ENCODE results near the gene POP4.

The POP4 gene

GRCh38 chr19:29663861-29664752 is 58.0 kb downstream of the POP4 start (continued):
- TF ChIP-seq, protein P1, sequence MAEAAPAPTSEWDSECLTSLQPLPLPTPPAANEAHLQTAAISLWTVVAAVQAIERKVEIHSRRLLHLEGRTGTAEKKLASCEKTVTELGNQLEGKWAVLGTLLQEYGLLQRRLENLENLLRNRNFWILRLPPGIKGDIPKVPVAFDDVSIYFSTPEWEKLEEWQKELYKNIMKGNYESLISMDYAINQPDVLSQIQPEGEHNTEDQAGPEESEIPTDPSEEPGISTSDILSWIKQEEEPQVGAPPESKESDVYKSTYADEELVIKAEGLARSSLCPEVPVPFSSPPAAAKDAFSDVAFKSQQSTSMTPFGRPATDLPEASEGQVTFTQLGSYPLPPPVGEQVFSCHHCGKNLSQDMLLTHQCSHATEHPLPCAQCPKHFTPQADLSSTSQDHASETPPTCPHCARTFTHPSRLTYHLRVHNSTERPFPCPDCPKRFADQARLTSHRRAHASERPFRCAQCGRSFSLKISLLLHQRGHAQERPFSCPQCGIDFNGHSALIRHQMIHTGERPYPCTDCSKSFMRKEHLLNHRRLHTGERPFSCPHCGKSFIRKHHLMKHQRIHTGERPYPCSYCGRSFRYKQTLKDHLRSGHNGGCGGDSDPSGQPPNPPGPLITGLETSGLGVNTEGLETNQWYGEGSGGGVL (tag by site-specific recombination; IDR thresholded peaks at IDR 0.05) = 0 out of 2 replicates have a peak, but pooled peaks have one; percentile 11
- TF ChIP-seq ZNF76 (tag by site-specific recombination; IDR thresholded peaks at IDR 0.05; ENCODE audit: borderline replicate concordance, low read depth) (no peak), ZNF132 (tag by site-specific recombination; IDR thresholded peaks at IDR 0.05; ENCODE audit: borderline replicate concordance) (no peak)

GRCh38 chr19:29664753-29665214 is 58.7 kb downstream of the POP4 start:
- no peaks in the 10 kb centered on the region; a peak in 1 of 3 replicates for H3K36me3 ChIP-seq (ENCODE audit: control insufficient read depth in 2 of 2, insufficient read depth in 1 of 2, low read length in 2 of 2)
- POLR2A ChIA-PET = interaction anchor here (0.5 to 4.7 kb wide), 9 partner anchors 9 to 59 kb away, joined by 3 to 37 read pairs (median 4); partner anchors contain the start of genes C19orf12 and POP4
- peak overlapping the region; percentile 71; the same call in 1 of the 2 replicates for H3K27ac ChIP-seq (ENCODE audit: extremely low read depth, low read depth, low read length)
- CTCF ChIA-PET = interaction anchor here (0.6 to 11.0 kb wide), 9 partner anchors 18 to 1133 kb away, joined by 3 to 105 read pairs (median 3); partner anchors contain the start of gene POP4
- H3K4me1 ChIP-seq (ENCODE audit: control insufficient read depth, insufficient read depth, low read length) = peaks cover 52% of the 10 kb centered on the region
- H3K4me3 ChIP-seq (ENCODE audit: low read depth, low read length) = peak overlapping the region; percentile 42
- no peaks in the 10 kb centered on the region for H3K9me3 ChIP-seq (ENCODE audit: control insufficient read depth, insufficient read depth, low read depth, low read length)
- TF ChIP-seq ZNF610 (tag by site-specific recombination; IDR thresholded peaks at IDR 0.05; ENCODE audit: borderline replicate concordance) = no peak
- 0 out of 2 replicates have a peak, but pooled peaks have one; percentile 40 for TF ChIP-seq ZNF133 (tag by site-specific recombination; IDR thresholded peaks at IDR 0.05)
- TF ChIP-seq ZNF221 (tag by site-specific recombination; IDR thresholded peaks at IDR 0.05; ENCODE audit: borderline replicate concordance) = no peak
- no peak for TF ChIP-seq ZNF830 (tag by site-specific recombination; IDR thresholded peaks at IDR 0.05; ENCODE audit: low read depth)
- 0 out of 2 replicates have a peak, but pooled peaks have one; percentile 37 for TF ChIP-seq BCL11B (tag by site-specific recombination; IDR thresholded peaks at IDR 0.05; ENCODE audit: low read depth)
- peak; percentile 37; the same call in 1 of the 2 replicates for TF ChIP-seq ZBTB7A (tag by site-specific recombination; IDR thresholded peaks at IDR 0.05; ENCODE audit: low read depth)
- no peak for TF ChIP-seq ZNF433 (tag by site-specific recombination; IDR thresholded peaks at IDR 0.05; ENCODE audit: low read depth)
- 0 out of 2 replicates have a peak, but pooled peaks have one; percentile 10 for TF ChIP-seq PRDM4 (tag by site-specific recombination; IDR thresholded peaks at IDR 0.05)
- no peak for TF ChIP-seq ZBTB17 (tag by site-specific recombination; IDR thresholded peaks at IDR 0.05)
- TF ChIP-seq, protein P2, sequence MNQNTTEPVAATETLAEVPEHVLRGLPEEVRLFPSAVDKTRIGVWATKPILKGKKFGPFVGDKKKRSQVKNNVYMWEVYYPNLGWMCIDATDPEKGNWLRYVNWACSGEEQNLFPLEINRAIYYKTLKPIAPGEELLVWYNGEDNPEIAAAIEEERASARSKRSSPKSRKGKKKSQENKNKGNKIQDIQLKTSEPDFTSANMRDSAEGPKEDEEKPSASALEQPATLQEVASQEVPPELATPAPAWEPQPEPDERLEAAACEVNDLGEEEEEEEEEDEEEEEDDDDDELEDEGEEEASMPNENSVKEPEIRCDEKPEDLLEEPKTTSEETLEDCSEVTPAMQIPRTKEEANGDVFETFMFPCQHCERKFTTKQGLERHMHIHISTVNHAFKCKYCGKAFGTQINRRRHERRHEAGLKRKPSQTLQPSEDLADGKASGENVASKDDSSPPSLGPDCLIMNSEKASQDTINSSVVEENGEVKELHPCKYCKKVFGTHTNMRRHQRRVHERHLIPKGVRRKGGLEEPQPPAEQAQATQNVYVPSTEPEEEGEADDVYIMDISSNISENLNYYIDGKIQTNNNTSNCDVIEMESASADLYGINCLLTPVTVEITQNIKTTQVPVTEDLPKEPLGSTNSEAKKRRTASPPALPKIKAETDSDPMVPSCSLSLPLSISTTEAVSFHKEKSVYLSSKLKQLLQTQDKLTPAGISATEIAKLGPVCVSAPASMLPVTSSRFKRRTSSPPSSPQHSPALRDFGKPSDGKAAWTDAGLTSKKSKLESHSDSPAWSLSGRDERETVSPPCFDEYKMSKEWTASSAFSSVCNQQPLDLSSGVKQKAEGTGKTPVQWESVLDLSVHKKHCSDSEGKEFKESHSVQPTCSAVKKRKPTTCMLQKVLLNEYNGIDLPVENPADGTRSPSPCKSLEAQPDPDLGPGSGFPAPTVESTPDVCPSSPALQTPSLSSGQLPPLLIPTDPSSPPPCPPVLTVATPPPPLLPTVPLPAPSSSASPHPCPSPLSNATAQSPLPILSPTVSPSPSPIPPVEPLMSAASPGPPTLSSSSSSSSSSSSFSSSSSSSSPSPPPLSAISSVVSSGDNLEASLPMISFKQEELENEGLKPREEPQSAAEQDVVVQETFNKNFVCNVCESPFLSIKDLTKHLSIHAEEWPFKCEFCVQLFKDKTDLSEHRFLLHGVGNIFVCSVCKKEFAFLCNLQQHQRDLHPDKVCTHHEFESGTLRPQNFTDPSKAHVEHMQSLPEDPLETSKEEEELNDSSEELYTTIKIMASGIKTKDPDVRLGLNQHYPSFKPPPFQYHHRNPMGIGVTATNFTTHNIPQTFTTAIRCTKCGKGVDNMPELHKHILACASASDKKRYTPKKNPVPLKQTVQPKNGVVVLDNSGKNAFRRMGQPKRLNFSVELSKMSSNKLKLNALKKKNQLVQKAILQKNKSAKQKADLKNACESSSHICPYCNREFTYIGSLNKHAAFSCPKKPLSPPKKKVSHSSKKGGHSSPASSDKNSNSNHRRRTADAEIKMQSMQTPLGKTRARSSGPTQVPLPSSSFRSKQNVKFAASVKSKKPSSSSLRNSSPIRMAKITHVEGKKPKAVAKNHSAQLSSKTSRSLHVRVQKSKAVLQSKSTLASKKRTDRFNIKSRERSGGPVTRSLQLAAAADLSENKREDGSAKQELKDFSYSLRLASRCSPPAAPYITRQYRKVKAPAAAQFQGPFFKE (tag by site-specific recombination; IDR thresholded peaks at IDR 0.05; ENCODE audit: borderline replicate concordance) = no peak
- TF ChIP-seq ZNF155 (tag by site-specific recombination; IDR thresholded peaks at IDR 0.05) = no peak
- no peak for TF ChIP-seq ZNF292 (tag by site-specific recombination; IDR thresholded peaks at IDR 0.05; ENCODE audit: borderline replicate concordance, low read depth)
- no peak for TF ChIP-seq ZBTB11 (tag by site-specific recombination; conservative IDR thresholded peaks at IDR 0.05; ENCODE audit: low read depth)
- TF ChIP-seq ZNF335 (tag by site-specific recombination; conservative IDR thresholded peaks at IDR 0.05) = peak; percentile 35
- TF ChIP-seq SP7 (tag by site-specific recombination; IDR thresholded peaks at IDR 0.05) = peak; percentile 32

Data from HEK293 (cell line).